Measurements from ENCODE around the gene TENT5A. TPM values are rescaled to one million over a fixed set of nuclear protein-coding genes. Genes with fewer than 3 reads are reported as not detected.
A peak's percentile ranks its signal among the peaks of the same experiment; 100 is the strongest.
"Not testable (repeated sequence)": the region's sequence is repeated elsewhere in the genome, so short reads cannot be mapped to it uniquely, and the experiment has no call there.

Gene TENT5A
- 10.7 TPM for polyA plus RNA-seq (2013, experiment 1 of 2; ENCODE audit: insufficient read length)
- polyA plus RNA-seq (2013, experiment 2 of 2; ENCODE audit: insufficient read length) = 18.1 TPM

DNA sequence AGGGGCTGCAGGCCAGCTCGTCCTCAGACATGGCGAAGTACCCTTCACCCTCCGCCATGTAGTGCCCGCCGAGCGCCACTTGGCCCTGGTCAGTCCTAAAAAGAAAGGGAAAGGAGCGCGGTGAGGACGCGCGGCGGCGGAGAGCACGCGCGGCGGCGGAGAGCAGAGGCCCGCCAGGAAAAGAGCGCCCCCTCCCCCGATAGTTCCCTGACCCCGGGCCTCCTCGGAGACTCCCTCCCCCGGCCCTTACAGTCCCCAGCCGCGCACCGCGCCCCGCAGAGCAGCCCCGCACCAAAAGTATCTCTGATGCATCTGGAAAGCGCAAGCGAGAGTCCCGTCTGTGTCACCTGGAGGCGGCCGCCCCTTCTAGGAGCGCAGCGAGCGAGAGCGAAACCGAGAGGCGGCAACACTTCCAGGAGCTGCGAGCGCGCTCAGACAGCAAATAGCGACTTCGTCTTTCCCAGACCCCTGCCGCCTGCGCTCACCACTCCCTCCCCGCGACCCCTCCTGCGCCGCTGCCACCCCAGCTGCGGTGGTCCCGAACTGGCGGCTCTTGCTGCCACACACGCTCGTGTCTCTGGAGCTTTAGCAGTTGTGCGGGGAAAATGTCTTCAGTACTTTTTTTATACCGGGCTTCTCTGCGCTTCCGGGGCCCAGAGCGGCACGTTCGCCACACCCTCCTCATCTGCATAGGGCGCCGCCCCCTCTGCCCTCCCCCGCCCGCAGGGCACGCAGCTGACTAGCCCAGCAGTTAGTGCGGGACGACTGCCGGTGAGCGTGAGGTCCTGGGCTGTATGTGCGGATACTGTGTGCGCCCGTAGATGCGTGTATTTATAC, at the start of gene TENT5A:
TENT5A (minus strand) TSS at position 598 of the 837 bp plus-strand sequence; CDS start at position 58, 540 bp downstream.
- peak; percentile 91 for DNase-seq

DNA sequence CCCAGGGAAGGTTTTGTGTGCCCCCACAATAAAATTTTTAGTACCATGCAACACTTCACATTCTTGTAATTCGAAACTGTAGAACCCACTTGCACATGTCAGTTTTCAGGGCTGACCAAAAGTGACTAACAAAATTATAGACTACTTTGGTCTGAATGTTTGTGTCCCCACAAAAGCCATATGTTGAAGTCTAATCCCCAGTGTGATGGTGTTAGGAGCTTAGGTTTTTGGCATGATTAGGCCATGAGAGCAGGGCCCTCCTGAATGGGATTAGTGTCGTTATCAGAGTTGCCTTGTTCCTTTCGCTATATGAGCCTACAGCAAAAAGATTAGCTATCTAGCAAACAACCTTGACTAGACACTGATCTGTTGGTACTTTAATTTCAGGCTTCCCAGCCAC, 49.0 kb upstream of the TENT5A start:
- DNase-seq = no peak

DNA sequence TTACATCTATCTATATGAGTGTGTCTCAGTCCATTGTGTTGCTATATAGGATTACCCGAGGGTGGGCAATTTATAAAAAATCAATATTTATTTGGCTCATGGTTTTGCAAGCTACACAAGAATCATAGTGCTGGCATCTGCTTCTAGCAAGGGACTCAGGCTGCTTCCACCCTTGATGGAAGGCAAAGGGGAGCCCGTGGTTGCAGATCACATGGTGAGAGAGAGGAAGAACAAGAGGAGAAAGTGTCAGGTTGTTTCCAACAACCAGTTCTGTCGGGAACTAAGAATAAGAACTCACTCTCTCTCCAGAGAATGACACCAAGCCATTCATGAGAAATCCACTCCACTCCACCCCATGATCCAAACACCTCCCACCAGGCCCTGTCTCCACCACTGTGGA, 48.2 kb upstream of the TENT5A start:
- DNase-seq = no peak

- DNase-seq = no peak
These were observed 46.8 kb upstream of the TENT5A start for GRCh38 chr6:81799323-81799722.

DNA sequence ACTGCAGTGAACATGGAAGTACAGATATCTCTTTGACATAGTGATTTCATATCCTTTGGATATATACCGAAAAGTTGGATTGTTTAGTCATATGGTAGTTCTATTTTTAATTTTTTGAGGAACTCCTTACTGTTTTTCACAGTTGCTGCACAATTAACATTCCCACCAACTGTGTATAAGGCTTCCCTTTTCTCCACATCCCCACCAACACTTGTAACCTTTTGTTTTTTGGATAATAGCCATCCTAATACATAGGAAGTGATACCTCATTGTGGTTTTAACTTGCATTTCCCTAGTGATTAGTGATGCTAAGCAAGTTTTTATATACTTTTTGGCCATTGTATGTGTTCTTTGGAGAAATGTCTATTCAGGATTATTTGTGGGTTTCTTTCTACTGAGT, 45.1 kb upstream of the TENT5A start:
- DNase-seq = no peak

- no peak for DNase-seq
These were observed 43.4 kb upstream of the TENT5A start for GRCh38 chr6:81795890-81796289.

GRCh38 chr6:81793821-81794475, 41.5 kb upstream of the TENT5A start:
- DNase-seq = peak; percentile 25

- no peak for DNase-seq
These were observed 40.3 kb upstream of the TENT5A start for GRCh38 chr6:81792826-81793225.

- DNase-seq = no peak
These were observed 39.3 kb upstream of the TENT5A start for GRCh38 chr6:81791756-81792155.

DNA sequence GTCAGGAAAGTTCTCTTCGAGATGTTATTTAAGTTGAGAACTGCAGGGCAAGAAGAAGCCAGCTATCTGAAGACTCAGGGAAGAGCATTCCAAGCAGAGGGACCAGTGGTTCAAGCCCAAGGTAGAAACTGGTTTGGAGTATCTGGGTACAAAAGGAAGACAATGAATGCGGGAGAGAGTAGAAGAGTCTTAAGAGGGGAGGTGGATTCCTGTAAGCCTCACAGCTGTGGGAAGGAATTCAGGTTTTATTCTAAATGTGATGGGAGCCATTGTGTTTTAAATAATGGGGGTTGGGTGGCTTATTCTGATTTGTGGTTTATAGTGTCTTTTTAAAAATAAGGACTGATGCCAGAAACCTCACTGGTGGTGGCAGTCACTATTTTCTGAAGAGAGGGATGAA, 37.6 kb upstream of the TENT5A start:
- DNase-seq = no peak

DNA sequence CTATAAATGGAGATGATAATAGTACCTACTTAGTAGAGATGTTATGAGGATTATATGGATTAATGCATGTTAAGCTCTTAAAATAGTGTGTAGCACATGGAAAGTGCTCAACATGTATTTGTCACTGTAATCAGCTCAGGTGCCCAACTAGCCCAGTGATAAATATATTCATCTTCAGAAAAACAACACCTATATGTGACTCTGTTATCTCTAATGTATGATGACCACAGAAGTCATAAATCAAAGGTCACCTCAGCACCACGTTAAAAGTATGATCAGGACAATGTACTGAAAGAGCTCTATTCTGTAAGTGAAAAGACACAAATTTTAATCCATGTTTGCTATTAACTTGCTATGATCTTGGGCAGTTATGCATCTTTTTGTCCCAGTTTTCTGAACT, 36.8 kb upstream of the TENT5A start:
- DNase-seq = no peak

DNA sequence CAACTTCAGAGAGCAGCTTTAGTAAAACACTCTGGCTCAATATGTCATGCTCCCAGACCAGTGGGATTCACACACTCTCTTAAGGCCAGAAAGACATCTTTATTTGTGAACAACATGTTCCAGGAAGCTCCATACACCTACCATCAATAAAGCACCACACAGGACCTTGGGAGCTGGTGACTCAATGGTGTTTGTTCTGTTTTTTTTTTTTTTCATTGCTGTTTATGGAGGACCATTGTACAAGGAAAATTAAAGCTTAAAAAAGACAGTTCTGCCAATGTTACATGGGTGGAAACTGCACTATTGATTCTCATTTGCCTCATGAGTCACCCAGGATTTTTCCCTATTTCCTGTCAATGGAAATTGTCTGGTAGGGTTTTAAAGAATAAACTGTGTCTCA, 36.3 kb upstream of the TENT5A start:
- no peak for DNase-seq

DNA sequence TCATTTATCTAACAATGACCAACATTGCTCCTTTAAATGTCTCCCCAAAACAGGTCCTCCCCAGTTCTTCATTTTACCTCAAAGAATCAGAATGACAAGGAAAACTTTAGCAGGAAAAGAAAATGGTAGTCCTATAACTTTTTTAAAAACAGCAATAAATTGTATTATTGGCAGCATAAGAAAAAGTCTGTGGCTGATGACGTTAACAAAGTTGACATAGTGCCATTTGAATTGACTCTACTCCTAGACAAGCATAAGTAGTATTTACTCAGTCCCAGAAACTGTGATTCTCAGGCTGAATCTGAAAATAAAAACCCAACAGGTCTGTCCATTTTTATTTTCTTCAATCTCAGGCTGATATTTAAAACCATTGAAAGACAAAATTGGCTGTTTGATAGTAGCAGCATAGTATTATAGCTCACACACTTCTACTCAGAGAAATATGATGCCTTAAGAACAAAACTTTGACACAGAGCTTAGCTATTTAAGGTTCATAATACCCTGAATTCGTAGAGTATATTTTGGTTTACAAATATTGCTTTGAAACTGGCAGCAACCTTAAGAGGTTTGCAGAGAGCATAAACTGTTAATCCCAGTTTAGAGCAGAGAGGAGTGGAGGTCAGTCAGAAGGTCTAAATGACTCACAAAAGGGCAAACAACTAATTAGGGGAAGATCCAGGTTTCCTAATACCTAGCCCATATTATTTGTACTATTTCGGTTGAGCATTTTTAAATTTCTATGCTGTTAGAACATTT, 35.0 kb upstream of the TENT5A start:
- no peak for DNase-seq

DNA sequence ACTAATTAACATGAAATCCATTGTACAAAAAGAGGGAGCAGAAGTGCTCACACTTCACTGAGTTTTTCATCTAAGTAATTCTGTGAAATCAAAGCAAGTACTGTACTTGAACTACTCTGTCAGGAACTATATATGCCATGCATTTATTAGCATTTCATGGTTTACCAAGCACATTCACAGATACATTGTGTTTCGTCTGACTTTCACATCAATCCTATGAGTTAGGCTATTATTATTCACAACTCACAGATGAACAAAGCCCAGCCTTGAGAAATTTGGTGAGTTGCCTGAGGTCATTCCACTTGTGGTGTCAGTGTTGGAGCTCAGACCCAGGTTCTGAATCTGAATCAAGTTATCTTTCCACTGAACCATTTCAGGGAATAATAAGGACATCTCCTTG, 33.7 kb upstream of the TENT5A start:
- no peak for DNase-seq

DNA sequence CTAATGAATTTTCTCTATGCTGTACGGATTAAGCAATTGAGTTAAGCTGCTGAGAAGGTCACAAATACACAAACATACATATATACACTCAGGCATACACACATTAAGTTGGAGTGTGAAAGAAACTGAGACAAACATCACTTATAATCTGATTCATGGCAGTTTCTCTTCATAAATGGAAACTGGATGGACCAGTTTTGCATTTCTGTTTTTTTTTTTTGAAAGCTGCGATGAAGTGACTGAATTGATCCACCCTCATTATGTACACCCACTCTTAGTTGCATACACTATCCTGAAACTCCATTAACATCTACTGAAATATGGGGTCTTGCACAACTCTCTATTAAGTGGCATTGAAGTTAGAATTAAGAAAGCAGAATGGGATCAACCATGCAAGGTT, 32.9 kb upstream of the TENT5A start:
- DNase-seq = no peak

DNA sequence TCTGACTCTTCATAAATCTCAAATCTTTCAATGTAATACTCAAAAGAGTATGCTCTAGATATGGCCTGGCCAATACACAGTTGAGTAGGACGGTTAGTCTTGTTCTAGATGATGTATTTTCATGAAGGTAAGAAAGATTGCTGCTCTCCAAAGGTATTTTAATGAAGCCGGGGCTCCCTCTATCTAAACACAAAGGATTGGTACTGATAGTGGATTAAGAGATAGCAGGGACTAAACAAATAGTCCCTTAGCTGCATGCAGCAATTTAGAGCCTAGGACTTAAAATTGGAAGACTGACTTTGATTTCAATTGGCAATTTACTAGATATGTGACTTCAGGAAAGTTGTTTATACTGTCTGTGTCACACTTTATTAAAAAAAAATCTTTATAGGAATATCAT, 31.4 kb upstream of the TENT5A start:
- no peak for DNase-seq

DNA sequence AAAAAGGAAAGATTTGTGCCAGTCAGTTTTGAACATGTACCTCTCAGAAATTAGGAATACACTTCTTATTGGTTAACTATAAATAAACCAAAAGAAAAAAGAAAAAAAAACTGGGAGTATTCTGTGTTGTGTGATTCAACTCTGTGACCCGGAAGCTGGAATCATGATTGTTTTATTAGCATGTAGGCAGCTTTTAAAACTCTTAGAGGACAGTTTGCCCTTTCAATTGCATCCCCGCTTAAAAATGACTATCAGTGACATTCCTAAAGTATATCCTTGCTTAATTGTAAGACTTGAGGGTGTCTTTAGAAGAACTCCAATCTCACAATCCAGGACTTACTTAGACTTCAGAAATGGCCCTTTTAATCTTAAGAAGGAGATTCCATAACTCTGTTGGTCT, 29.1 kb upstream of the TENT5A start:
- DNase-seq = no peak

DNA sequence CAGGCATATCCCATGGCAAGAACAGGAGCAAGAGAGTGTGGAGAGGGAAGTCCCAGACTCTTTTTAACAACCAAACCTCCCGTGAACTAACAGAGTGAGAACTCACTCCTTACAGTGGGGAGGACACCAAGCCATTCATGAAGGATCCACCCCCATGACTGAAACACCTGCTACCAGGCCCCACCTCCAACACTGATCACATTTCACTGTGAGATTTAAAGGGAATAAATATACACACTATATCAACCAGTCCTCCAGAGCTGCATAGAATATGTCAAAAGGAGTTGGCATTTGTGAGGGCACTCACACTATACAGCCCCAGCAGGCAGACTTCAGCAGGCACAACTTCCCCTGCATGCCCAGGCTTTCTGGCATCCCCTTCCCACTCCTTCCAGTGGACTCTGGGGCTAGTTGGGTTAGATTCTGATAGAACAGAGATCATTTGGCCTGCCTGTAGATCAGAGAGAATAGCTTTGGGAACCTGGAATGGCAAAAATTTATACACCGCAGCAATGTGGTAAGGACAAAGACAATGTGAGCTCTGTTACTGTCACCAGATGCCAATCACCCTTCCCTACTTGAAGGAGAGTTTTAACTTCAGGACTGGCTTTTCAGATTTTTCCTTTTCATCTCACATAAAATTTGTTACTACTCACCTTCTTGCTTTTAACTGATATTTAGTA, 25.2 kb upstream of the TENT5A start:
- no peak for DNase-seq

DNA sequence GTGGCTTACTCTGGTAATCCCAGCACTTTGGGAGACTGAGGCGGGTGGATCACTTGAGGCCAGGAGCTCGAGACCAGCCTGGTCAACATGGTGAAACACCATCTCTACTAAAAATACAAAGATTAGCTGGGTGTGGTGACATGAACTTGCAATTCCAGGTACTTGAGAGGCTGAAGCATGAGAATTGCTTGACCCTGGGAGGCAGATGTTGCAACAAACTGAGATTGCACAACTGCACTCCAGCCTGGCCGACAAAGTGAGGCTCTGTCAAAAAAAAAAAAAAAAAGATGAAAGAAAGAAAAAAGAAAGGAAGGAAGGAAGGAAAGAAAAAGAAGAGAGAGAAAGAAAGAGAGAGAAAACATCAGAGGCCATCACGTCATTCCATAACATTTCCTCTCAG, 23.7 kb upstream of the TENT5A start:
- not testable (repeated sequence) for DNase-seq

GRCh38 chr6:81774542-81774941, 22.1 kb upstream of the TENT5A start:
- DNase-seq = no peak

DNA sequence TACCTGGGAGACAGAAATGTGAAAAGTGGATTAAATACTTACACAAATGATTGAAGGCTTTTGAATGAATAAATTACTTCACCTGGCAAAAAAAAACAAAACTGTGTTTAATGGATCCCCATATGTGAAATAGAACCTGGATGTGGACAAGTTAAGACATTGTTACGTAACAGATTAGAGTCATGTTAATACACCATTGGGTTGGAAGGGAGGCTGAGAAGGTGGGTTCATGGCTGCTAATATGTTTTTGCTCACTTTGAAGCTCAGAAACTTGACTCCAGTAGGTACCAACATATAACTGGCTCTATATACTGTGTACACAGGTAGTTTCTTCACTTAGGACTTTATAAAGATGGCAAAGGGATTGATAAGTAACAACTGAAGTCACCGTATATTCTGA, 21.4 kb upstream of the TENT5A start:
- DNase-seq = no peak

DNA sequence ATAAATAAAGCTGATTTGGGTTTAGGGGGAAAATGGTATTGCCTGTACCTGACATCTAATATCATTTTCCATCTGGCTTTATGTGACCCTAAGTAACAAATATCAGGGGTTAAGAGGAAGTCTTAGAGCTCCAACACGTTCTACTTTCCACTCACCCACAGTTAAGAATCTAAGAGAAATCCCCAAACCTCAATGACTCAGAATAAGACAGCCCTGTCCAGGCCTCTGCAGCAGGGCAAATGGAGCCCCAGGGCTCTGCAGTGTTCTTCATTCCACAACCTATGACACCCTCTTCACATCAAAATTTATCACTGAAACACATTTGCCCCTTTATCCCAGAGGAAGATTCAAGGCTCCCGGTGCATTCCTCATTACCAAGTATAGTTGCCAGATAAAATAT, 20.3 kb upstream of the TENT5A start:
- DNase-seq = peak; percentile 78

DNA sequence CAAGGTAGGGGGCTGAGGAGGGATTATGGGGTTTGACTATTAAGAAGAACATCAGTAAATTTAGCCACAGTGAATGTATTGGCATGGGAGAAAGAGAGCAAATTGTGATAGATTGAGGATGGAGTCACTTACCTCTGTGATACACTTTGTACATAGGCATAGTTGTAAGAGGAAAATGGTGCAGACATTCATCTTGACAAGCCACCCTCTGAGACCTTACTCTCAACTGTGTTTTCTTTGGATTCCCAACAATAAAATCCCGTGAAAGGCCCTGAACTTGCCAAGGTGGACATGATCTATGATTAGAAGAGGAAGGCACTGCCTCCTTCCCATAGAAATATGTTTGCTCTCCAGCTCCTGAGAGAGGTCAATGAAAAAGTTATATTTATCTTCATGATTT, 18.6 kb upstream of the TENT5A start:
- no peak for DNase-seq
